Activated CD8-positive, alpha-beta memory T cell treated with anti-CD3 and anti-CD28 coated beads, Interleukin-2, amount 50 U/mL, for 24 hours (primary cell): Measurements from ENCODE around the gene CPAMD8.

Source experiments
- DNase-seq: peaks from one replicate; pipeline ENCODE4 v3.0.0-alpha.2; 2020; ENCODE audit errors: extremely low read depth

CPAMD8 gene

GRCh38 chr19:16920816-16921529 is 105.6 kb downstream of the CPAMD8 start:
- no peak for DNase-seq

DNA sequence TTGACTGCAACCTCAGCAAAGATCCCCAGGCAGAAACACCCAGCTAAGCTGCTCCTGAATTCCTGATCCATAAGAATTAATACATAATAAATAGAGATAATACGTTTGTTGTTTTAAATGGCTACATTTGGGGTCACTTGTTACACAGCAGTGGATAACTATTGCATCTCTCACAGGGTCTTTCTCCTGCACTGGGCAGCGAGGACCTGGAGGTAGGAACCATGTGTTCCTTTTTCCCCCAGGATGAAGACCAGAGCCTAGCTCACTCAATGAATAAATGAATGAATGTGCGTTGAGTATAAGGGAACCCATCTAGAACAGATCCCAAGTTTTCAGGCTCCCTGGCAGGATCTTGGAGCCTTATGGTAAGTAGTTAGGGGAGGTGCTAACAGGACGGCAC is 107.1 kb downstream of the CPAMD8 start:
- no peak for DNase-seq

GRCh38 chr19:16917401-16917800 is 109.2 kb downstream of the CPAMD8 start:
- no peak for DNase-seq

DNA sequence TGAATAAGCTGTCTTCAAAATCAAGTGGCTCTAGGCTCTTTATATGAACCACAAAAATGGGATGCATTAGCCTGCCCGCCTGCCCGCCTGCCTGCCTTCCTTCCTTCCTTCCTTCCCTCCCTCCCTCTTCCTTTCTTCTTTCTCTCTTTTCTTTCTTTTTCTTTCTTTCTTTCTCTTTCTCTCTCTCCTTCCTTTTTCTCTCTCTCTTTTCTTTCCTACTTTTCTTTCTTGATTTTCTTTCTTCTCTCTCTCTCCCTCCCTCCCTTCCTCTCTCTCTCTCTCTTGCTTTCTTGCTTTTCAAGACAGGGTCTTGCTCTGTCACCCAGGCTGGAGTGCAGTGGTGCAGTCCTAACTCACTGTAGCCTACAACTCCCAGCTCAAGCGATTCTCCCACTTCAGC is 110.9 kb downstream of the CPAMD8 start:
- DNase-seq: no peak

DNA sequence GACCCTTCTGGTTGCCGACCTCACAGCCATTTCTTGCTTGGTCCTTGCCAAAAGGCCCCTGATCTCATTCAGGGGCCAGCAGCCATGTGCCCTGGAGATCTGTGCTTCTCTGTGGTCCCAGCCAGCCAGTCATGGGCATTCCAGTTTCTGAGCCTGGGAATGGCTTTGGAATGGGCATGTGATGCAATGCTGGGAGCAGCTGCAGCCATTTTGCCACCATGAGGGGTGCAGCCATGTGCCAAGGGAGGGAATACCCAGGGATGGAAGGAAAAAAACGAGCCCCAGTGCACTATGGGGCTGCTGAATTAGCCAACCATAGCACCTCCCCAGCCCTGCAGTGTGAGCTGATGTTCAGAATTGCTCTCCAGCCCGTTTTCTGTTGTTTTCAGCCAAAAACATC is 111.5 kb downstream of the CPAMD8 start:
- DNase-seq: no peak

- DNase-seq: no peak
Observed at GRCh38 chr19:16914421-16914820, 112.2 kb downstream of the CPAMD8 start.

DNA sequence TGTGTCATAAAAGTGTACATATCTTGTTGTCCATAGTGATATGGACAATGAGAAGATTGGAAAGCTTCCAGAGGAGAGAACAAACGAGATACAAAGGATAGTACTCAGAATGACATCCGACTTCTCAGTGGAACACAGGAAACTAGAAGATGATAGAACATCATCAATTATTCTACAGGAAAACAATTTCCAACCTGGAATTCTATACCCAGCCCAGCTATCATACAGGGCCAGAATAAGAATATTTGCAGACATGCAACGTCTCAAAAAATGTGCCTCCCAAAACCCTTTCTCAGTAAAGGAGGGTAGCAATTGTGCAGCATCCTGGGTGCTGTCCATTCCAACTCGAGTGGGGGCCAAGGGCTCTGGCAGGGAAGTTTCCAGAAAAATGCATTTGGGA is 113.8 kb downstream of the CPAMD8 start:
- DNase-seq: no peak

DNA sequence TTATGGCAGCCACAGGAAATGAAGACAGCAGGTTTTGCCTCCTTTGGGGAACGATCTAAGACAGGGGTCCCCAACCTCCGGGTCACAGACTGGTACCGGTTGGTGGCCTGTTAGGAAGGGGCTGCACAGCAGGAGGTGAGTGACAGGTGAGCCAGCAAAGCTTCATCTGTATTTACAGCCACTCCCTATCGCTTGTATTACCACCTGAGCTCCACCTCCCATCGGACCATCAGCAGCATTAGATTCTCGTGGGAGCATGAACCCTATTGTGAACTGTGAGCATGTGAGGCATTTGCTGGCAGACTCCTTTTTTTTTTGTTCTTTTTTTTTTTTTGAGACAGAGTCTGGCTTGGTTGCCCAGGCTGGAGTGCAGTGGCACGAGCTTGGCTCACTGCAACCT is 115.6 kb downstream of the CPAMD8 start:
- DNase-seq: no peak

DNA sequence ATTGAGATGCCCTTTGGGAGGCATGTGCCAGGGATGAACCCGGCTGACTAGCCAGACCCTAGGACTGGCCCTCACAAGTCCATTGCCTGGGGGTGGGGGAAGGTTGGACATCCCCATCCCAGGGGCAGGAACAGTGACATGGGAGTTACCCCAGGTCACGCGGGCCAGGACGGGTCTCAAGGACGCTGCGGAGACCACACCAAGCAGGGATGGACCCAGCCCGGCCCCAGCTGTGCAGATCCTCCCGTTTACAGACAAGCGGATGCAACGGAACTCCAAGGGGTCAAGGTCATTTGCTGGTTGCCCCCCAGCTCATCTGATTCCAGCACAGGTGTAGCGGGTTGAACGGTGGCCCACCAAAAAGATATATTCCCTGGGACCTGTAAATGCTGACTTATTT is 117.9 kb downstream of the CPAMD8 start:
- DNase-seq: no peak

DNA sequence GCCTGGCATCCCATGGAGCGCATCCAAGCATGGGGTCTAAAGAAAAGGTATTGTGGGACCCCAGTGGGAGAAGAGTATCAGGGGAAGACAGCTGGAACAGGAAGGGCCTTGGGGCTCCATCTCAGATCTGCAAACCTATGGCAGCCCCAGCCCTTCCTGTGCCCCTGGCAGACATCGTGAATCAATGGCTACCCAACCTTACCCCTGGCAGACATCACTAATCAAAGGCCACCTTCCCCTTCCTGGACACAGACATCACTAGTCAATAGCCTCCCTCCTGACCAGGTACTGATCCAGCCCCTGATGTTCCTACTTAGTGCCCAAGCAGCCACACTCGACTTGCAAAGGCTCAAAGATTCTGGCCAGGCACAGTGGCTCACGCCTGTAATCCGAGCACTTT is 122.0 kb downstream of the CPAMD8 start:
- no peak for DNase-seq

- DNase-seq: no peak
Observed at GRCh38 chr19:16903347-16903746, 123.3 kb downstream of the CPAMD8 start.

- no peak for DNase-seq
Observed at GRCh38 chr19:16902545-16902944, 124.1 kb downstream of the CPAMD8 start.

GRCh38 chr19:16901491-16902175 is 125.0 kb downstream of the CPAMD8 start:
- no peak for DNase-seq

GRCh38 chr19:16899566-16900075 is 127.0 kb downstream of the CPAMD8 start:
- DNase-seq: no peak

DNA sequence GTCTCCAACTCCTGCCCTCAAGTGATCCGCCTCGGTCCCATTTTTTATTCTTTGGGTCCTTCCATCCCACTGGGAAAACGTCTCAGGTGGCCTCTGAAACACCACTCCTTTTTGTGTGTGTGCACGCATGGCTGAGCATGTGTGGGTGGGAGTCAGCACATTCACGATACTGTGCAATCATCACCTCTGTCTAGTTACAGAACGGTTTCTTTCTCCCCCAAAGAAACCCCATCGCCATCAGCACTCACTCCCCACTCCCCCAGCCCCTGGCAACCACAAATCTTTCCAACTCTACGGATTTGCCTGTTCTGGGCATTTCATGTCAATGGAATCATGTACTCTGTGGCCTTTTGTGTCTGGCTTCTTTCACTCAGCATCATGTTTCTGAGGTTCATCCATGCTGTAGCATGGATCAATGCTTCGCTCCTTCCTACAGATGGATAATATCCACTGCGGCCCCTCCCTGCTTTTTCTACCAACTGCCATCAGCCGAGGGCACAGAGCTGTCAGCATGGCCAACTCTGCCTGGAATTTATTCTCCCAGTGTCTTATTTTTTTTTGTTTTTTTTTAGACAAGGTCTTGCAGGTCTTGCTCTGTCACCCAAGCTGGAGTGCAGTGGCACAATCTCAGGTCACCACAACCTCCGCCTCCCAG is 128.1 kb downstream of the CPAMD8 start:
- DNase-seq: no peak

DNA sequence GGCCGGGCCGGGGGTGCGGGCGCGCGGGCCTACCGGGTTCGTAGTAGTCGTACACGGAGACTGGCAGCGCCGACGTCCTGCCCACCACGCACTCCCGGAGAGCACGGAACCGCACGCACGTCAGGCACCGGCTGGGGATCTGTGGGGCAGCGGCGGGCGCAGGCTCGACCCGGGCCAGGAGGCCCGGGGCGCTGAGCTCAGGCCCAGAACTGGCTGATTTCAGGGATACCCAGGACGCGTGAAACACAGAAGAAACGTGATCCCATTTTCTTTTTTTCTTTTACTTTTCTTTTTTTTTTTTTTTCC is 128.8 kb downstream of the CPAMD8 start:
- DNase-seq: no peak

DNA sequence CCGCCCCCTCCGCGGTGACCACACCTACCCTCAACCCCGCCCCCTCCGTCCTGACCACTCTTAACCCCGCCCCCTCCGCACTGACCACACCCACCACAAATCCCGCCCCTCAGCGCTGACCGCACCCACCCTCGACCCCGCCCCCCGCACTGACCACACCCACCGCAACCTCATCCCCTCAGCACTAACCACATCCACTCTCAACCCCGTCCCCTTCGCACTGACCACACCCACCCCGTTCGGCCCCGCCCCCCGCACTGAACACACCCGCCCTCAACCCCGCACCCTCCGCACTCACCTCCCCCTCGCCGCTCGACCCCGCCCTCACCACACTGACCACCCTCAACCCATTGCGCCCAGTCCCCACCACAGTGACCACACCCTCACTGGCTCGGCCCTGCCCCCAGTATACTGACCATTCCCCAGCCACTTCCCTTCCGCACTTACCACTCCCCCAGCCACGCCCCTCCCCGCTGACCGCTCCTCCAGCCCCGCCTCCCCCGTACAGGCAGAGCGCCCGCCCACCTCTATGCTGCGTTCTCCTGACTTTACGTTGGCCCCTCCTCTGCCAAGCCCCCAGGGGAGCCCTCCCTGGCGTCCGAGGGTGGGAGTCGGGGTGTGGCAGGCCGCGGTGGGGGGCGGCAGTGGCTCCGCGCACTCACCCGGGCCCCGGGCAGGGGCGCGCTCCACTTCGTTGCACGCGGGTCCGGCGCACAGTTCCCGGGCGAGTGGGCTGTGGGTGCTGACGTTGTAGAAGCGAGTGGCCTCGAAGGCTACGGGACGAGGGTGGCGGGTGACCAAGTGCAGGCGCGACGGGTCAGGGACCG is 129.4 kb downstream of the CPAMD8 start:
- DNase-seq: peak; percentile 34

GRCh38 chr19:16896146-16897028 is 130.2 kb downstream of the CPAMD8 start:
- DNase-seq: no peak

DNA sequence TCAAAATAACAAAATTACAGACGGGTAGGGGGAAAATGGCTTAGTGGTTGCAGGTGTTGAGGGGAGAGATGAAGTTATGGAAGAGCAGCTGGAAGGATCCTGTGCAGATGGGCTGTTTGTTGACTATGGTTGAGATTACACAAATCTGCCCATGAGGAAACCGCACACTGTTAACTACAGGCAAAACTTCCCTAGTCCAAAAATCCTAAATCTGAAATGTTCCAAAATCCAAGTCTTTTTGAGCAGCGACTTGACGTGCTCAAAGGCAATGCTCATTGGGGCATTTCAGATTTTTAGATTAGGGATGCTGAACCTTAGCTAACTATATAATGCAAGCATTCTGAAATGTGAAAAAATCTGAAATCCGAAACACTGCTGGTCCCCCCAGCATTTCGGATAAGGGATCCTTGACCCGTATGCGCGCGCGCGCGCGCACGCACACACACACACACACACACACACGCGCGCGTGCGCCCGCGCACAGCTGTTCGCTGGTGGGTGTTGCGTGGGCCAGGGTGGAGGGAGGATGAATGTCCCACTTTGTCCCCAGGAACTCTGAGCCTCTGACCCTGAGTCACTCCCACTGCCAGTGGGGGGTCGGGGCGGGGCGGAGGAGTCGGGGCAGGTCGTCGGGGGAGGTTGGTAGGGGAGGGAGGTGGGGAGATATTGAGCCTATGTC is 131.0 kb downstream of the CPAMD8 start:
- no peak for DNase-seq

DNA sequence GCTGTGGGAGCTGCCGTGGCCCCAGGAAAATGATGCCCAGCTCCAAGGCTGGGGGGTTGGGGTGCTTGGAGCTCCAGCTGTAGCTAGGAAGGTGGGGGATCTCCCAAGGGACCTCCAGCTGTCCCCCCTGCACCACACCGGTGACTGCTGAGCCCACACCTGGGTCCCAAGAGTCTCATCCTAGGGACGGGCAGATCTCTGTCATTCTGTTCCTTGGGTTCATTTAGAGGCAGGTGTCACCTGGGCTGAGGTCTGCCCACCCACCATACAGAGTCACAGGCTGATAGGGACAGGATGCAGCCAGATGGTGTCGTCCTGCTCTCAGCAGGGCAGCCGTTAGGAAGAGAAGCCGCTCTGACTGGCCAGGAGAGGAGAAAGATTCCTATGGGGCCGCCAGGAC is 132.5 kb downstream of the CPAMD8 start:
- no peak for DNase-seq

DNA sequence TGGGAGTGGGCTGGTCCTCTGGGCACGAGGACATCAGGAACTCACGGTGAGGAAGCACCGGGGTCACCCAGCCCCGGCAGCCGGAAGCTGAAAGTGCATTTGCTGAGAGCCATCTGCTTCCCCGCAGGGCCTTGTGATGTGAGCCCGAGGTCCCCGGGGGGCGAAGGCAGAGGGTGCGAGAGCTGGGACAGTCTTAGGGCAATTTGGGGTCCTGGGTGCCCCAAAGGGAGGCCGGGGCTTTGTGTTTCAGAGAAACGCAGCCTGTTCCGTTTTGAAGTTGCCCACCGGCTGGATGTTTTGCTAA is 133.0 kb downstream of the CPAMD8 start:
- DNase-seq: no peak
